HG03442 (cell line): ENCODE data around the gene CSRNP3.

Source experiments
- ATAC-seq: cut with Tn5 transposase; IDR thresholded peaks from one replicate; pipeline ENCODE4 v1.9.1; 2021; ENCODE audit warnings: mild to moderate bottlenecking, moderate library complexity; ENCODE audit not compliant: unreplicated experiment

Gene CSRNP3, protein sequence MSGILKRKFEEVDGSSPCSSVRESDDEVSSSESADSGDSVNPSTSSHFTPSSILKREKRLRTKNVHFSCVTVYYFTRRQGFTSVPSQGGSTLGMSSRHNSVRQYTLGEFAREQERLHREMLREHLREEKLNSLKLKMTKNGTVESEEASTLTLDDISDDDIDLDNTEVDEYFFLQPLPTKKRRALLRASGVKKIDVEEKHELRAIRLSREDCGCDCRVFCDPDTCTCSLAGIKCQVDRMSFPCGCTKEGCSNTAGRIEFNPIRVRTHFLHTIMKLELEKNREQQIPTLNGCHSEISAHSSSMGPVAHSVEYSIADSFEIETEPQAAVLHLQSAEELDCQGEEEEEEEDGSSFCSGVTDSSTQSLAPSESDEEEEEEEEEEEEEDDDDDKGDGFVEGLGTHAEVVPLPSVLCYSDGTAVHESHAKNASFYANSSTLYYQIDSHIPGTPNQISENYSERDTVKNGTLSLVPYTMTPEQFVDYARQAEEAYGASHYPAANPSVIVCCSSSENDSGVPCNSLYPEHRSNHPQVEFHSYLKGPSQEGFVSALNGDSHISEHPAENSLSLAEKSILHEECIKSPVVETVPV

DNA sequence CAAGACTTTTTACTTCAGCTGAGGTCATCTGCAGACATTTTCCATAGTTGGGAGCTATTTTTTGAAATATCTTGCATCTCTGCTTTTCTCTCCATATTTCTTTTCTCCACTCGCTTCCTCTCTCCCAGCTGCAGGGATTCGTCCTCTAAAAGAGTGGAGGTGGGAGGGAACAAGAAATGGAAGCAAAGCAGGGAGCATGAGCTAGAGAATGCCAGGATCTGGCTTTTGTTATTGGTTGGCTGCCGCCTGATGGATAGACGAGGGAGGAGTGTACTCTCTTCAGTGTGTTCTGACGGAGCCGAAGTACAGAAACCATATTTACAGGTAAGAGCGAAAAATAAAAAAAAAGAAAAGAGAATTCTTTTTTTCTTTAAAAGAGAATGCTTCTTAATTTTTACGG is at the start of gene CSRNP3:
Gene CSRNP3 (plus strand): TSS at position 282 of the 400 bp plus-strand sequence. CDS start 125,368 bp downstream, outside the sequence.
- ATAC-seq = no peak

DNA sequence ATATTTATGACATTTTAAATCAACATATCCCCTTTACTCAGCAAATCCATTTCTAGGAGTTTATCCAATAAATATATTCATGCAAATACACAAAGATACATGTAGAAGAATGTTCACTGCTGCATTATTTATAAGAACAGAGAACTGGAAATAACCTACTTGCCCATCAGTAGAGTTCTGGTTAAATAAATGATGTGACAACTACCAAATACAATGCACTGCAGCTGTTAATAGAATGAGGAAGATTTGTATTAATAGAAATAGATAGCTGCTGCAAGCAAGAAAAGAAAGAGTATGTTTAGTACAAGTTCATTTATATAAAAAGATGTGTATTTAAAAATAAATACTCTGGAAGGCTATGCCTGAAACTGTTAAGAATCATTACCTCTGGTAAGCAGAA is 49.3 kb upstream of the CSRNP3 start:
- no peak for ATAC-seq

DNA sequence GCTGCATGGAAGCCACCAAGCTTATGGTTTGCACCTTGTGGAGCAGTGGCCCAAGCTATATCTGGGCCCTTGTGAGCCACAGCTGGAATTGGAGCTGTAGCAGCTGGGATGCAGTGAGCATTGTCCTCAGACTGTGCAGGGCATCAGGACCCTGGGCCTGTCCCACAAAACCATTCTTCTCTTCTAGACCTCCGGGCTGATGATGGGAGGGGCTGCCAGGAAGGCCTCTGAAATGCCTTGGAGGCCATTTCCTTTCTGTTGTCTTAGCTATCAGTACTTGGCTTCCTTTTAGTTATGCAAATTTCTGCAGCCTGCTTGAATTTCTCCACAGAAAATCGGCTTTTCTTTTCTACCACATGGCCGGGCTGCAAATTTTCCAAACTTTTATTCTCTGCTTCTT is 46.4 kb upstream of the CSRNP3 start:
- no peak for ATAC-seq

DNA sequence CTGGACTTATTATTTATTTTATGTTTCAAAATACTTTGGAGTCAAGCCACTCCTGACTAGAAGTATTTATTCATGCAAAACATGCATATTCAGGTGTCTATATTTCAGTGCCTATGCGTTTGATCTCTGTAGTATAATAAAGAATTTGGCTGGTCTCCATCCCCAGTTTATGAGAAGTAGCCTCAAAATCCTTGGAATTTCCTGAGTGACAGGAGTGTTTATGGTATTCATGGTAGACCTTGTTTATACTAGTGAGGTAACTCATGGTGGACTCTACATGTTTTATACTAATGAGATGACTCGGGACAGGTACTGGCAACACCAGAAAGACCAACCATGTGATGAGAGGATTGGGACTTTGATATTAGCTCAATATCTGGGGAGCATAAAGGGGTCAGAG is 43.9 kb upstream of the CSRNP3 start:
- ATAC-seq = no peak

DNA sequence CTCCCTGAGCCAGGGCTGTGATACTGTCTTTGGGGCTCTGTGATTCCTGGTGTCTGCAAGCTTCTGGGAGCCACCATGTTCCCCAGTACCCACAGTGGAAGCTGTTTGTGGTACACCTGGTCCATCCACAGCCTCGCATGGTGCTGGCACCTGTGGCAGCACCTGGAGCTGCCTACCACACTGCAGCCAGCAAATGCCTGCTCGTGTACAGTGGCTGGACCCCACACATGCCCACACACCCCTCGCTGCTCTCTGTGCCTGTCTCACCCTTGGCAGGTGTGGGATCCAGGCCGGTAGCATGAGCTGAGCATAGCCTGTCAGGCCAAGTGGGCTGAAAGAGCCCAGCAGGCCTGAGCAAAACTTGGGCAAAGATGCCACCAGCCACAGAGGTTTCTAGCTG is 41.8 kb upstream of the CSRNP3 start:
- no peak for ATAC-seq

DNA sequence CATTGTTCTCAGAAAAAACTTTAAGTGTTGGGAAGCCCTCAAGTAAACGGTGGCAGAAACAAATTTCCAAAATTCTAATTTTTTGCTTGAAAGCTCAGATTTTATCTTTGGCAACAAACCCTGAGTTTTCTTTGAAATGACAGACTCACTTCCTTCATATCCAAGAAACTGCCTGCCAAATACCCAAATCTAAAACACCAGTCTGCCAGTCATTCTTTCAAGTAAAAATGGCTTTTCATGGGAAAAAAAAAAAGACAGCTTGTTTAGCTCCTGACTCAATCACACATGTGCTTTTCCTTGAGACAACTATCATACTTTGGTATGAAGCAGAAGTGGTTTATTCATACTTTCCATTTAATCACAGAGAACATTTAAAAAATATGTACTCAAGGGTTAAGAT is 40.6 kb upstream of the CSRNP3 start:
- no peak for ATAC-seq

DNA sequence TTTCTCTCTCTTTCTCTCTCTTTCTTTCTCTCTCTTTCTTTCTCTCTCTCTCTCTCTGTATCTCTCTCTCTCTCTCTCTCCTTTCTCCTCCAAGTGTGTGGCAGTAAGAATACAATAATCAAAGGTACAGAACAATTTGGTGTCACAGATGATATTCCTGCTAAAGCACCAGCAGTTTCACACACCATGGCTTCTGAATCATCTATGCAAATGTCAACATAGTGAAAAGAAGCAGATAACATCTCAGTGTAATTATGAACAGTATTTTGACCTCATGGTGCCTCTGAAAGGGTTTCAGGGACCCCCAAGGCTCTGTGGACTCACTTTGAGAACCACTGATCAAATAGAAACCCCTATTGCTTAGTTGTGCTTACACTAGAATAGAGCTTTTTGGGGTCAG is 38.5 kb upstream of the CSRNP3 start:
- no peak for ATAC-seq

DNA sequence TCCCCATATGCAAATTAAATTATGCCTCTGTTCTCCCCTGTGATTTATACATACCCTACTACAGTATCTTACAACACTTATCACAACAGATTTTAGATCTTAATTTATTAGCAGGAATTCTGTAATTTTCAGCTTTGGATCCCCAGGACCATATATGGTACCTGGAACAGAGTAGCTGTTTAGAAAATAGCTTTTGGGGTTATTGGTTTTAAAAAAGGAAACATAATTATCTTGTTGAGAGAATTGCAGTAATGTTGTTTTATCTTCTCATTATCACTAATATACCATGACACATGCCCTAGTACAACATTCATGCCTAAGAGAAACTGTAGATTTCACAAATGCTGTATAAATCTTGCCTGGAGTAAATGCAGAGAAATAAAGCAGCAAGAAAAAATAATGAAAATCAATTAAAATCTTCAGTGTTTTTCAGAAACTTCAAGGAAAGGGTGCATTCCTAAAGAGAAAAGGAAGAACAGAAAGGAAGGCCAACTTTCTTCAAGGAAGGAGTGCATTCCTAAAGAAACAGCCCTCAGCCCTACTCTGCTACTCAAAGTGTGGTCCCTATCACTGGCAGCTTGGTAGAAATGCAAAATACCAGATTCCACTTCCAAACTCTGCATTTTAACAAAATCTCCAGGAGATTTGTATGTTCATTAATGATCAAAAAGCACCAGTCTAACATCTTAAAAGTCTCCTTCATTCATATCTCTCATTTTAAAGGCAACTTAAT is 37.1 kb upstream of the CSRNP3 start:
- ATAC-seq = no peak

DNA sequence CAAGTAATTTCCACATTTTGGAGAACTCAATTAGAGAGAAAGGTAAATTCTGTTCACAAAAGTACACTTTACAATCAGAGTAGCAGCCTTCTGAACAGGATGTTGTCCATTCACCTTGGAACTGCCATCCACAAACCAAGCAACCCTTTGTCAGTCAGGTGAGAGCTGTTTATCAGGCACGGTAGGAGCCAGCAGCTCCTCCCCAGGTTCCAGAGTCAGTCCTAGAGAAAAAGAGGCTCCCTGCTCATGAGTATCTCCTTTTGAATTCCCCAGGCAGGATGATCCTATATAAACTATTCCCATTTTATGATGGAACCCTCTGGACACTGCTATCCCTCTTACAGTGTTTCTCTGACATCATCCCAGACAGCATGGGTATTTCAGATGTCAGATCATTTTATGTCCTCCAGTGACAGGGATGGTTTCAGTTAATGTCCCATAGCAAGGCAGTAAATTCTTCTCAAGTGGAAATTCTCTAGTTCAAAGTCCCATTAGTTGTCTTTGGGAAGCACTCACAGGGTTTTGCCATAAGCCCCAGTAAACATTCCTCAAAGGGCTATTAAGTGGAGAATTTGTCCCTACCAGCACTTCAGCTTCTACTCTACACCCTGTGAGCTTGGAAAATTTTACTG is 34.5 kb upstream of the CSRNP3 start:
- no peak for ATAC-seq

DNA sequence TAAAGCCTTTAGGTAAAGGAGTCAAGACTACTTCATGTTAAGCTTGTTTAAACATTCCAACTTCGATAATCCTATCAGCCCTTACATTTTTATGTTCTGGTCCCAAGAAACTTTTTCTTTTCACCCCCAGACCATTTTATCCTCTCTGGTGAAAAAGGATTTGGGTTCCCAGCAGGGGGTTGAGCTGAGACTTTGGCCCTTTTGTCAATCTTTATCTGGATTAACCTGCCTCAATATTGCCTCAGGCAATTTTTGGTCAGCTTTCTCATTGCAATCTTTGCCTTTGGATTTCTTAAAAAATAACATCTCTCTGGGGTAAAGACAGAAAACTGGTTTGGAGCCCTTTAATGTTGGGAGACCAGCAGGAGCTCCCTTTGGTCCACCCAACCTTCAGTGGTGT is 33.9 kb upstream of the CSRNP3 start:
- no peak for ATAC-seq

DNA sequence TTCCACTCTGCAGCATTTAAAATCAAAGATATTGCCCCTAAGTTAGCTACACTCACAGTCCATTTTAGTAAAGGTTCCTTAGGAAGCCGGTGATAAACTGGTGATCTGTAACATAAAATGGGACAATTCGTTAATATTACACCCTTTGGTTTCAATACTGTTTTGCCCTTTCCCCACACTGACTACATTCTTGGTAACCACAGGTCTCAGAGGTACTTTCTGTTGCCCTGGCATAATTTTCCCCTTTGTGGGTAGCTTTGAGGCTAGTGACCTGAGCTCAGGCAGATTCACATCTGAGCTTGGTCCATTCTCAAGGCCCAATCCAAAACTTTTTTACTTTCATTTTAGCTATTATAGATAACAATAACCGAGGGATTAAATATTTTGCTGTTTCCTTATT is 32.9 kb upstream of the CSRNP3 start:
- ATAC-seq = peak; percentile 66

DNA sequence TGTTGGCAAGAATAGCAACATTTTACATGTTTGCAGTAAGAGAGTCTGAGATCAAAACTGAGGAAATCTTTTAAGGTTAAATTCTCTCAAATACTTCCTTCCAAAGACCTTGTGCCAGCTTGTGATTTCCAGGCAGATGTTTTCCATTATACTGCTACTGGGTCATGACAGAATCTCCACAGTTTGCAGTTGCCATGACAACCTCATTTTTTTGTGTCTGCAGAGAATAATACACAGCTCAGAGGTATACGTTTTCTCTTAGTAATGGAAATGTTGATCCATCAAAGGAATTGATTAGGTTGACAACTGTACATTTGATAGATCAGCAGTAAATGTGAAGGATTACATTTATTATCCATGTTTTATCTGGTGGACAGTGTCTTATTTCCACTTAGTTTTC is 29.1 kb upstream of the CSRNP3 start:
- ATAC-seq = no peak

DNA sequence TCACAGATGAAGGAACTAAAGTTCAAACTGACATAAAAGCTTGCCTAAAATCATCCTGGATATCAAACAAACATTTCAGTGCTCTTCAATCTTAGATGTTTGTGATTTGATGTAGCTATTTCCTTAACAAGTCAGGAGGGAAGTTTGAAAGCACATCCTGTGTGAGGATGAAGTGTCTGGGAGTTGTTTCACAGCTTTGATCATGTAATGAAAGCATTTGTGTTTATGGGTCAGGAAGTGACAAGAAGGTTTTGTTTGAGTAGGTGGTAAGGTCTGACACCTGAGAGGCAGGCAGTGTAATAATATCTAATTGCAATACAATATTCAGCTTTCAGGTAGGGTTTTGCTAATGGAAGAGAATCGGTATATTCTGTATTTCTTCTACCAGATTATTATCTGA is 26.0 kb upstream of the CSRNP3 start:
- ATAC-seq = no peak

DNA sequence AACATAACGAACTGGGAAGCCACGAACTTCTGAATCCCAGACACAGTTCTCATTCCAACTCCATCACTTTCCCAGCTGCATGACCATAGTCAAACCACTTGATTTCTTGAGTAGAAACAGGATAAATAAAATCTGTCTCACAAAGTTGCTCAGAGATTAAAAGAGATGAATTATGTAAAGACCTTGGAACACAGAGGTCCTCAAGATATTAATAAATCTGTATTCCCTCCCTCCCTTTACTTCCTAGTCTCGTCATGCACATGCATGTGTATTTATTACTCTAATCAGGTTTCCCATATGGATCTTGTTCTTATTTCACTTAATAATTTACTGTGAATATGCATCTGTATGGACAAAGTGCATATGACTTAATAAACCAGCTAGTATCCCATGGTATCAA is 21.1 kb upstream of the CSRNP3 start:
- ATAC-seq = no peak

DNA sequence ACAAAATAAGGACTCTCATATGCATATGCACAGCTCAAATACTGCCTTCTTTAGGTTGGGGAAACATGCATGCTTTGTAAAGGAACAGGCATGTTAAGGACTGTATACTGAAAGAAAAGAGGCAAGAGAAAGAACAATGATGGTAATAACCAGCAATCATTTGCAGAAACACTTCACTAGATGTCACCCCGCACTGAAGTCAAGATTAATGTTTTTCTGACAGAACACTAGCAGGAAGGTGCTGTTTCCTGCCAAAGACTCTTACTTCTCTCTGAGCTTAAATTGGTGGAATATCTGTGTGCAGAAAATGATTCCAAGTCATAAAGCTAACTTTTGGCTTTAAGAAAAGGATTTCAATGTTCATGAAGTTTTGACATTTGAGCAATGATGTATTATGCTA is 19.3 kb upstream of the CSRNP3 start:
- ATAC-seq = no peak

DNA sequence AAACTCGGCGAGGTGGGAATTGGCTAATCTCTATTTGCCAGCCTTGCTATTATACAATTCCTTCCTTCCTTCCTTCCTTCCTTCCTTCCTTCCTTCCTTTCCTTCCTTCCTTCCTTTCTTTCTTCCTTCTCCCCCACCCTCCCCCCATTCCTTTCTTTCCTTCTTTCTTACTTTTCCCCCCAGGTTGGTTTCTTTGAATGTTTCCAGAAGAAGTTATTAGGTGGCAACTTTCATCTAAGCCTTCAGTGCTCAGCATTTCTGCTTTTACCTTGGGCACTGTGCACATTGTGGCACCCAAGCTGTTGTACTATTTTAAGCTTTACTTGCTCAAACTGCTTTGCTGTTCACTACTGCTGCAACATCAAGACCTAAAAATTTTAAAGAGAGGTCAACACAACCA is 17.2 kb upstream of the CSRNP3 start:
- no peak for ATAC-seq

DNA sequence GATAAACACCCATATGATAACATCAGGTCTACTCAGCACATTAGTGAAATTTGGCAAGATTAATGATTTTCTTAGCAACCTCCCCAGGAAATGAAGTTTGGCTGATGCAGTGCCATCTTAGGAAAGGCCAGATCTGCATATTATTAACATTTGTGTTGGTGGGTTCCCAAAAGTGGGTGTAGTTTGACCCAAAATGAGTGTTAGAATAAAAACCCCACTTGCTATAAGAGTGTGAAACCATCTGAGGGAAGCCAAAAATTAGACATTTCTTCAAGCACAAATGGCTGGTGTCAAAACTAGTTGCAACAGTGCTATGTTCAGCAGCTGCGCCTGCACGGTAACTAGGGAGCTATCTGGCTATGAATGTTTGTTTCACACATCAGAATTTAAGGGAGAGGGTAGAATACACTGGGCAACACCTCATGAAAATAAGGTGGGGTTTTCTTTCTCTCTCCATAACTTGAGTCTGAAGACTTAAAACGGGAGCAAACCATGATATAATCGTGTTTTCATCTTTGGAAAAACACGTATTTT is 15.9 kb upstream of the CSRNP3 start:
- no peak for ATAC-seq

DNA sequence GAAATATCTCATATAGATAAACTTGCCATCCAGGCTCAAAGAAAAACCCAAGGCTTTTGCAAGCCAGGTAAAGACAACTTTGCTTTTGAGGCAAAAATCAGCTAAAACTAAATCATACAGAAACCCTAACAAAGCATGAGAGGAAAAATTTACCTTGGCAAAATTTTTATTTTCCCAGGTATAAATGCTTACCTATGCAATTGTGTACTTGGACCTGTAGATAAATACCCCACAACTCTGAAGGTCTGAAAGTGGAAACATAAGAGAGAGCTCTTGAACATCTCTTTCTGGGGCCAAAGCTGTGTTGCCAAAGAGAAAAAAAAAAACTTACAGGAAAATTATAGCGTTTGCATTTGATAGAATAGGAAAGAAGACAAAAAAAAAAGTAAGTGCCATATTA is 14.6 kb upstream of the CSRNP3 start:
- ATAC-seq = no peak

DNA sequence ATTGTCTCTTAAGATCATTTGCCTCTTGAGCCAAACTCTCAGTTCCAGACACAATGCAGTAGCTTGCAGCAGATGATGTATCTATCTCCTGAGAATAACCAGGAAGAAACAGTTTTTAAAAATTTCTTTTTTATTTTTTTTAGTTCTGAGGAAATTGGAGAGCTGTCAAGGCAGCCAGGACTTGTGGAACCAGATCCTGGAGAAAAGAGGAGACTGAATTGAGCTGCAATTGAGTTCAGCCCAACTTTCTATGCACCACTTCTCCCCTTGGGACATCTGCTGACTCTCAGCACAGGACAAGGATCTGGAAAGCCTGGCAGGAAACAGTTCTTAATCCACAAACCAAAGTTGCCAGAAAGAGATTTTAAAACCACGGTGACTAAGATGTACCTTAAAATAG is 13.5 kb upstream of the CSRNP3 start:
- ATAC-seq = no peak

DNA sequence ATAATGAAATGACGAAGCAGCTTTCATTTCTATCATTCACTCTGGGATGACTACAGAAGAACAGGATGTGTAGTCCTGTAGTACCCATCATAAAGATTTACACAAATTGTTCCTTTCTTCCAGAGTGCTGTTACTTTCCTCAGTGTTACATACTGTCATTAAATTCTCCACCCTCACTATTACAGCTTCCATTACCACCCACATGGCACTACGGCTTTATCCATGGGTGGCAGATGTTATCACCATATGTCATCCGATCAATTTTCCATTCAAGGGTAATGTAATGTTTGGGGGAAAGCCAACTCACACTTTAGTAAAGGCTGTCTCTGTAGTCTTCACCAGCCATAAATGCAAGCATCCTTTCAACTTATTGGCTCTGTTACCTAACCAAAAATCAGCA is 7.1 kb upstream of the CSRNP3 start:
- no peak for ATAC-seq

DNA sequence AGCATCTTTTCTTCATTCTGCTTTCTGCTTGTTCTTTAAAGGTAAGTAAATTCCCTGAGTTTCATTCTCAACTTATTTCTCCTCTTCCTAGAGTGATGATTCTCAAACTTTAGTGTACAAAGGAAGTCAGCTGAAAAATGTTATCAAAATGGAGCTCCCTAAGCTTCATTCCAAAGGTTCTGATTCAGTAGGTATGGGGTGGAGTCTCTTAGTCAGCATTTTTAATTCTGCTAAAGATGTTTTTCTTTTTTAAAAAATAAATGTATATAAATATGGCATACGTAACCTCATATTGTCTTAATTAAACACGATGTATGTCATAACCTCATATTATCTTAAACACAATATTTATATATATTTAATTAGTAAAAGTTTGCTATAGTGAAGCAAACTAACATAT is 3.1 kb upstream of the CSRNP3 start:
- ATAC-seq = no peak
